ENCODE measurements around the gene RBKS.
A peak's percentile ranks its signal among the peaks of the same experiment; 100 is the strongest.

Gene RBKS

DNA sequence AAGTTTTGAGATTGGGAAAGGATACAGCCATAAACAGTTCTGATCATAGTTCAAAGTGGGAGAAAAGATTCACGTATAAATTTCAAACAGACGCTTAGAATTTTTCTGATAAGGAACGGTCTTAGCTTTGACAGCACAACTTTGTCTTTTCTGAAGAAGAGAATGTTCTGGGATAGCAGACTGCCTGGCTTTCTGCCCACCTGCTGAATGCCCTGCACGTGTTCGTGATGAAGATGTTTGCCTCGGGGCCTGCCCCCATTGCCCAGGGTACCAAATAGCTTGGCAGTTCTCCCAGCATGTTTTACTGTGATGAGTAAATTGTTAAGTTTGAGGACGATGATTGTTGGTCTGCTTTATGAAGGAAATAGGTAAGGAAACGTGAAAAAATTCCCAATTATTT lies 114.1 kb downstream of the RBKS start:
- DNase-seq, result no peak
- no peak for TF ChIP-seq CTCF (IDR thresholded peaks at IDR 0.05; ENCODE audit: low read depth, low read length)

DNA sequence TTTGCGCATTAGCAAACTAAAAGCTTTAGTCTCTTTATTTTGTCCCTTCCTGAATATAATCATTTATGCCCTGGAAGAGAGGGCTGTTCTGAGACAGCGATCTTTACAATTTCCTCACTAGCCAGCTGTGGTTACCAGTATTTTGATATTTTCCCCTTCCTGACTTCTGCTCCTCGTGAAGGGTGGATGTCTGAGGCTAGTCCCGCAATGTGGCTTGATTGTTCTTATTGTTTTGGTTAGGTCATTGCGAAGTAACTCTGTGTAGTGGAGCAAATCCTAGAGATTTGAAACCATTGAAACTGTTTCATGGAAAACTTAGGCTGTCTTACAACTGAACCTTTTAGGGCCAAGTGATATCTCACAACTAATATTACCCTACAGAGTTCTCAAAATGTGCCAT lies 116.2 kb downstream of the RBKS start:
- Histone ChIP-seq H3K36me3 (peaks cover 25% of the 10 kb centered on the region), H3K9me3 (ENCODE audit: severe bottlenecking) (no peaks in the 10 kb centered on the region), H3K27ac (no peak overlapping the region), H3K4me3 (ENCODE audit: low read depth, low read length) (no peak overlapping the region), H3K27me3 (ENCODE audit: insufficient read depth, low read depth, severe bottlenecking) (no peaks in the 10 kb centered on the region)
- TF ChIP-seq CTCF (IDR thresholded peaks at IDR 0.05; ENCODE audit: low read depth, low read length), result no peak
- DNase-seq, result no peak

More for the DNA sequence above, 114.1 kb downstream of the RBKS start:
- Histone ChIP-seq H3K9me3 (ENCODE audit: severe bottlenecking) (no peaks in the 10 kb centered on the region), H3K36me3 (peaks cover 38% of the 10 kb centered on the region), H3K27me3 (ENCODE audit: insufficient read depth, low read depth, severe bottlenecking) (no peaks in the 10 kb centered on the region), H3K4me3 (ENCODE audit: low read depth, low read length) (no peak overlapping the region), H3K27ac (no peak overlapping the region)

DNA sequence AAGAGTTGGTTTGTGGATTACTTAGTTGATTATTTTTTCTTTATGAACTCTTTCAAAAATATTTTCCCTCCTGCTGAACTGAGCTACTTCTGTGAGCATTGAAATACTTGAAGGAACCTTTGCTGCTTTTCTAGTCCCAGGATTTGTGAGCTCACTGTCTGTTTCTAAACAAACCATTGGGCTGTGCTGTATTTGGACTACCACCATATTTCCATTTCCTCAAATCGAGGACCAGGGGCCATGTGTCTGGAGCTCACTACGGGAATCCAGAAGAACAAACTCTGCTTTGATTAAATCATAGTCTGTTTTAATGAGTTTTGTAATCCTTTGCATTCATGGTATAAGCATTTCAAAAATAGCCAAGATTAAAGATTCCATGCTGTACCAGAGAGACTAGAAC lies 117.4 kb downstream of the RBKS start:
- Histone ChIP-seq H3K4me3 (ENCODE audit: low read depth, low read length) (peak overlapping the region; percentile 68), H3K36me3 (peaks cover 25% of the 10 kb centered on the region), H3K9me3 (ENCODE audit: severe bottlenecking) (no peaks in the 10 kb centered on the region), H3K27ac (no peak overlapping the region), H3K27me3 (ENCODE audit: insufficient read depth, low read depth, severe bottlenecking) (no peaks in the 10 kb centered on the region)
- no peak for TF ChIP-seq CTCF (IDR thresholded peaks at IDR 0.05; ENCODE audit: low read depth, low read length)
- DNase-seq, result no peak

GRCh38 chr2:27771548-27772335 lies 118.4 kb downstream of the RBKS start, which contains the start of gene MRPL33:
Gene MRPL33, plus strand, starts transcription at chr2:27771719. Its CDS starts 59 bp downstream, at chr2:27771778.
- Histone ChIP-seq H3K27me3 (ENCODE audit: insufficient read depth, low read depth, severe bottlenecking) (no peaks in the 10 kb centered on the region), H3K27ac (peak within 1 kb of the TSS; percentile 89), H3K9me3 (ENCODE audit: severe bottlenecking) (no peaks in the 10 kb centered on the region), H3K36me3 (peaks cover 25% of the 10 kb centered on the region), H3K4me3 (ENCODE audit: low read depth, low read length) (peak within 1 kb of the TSS; percentile 68)
- peak; percentile 98 for DNase-seq
- no peak for TF ChIP-seq CTCF (IDR thresholded peaks at IDR 0.05; ENCODE audit: low read depth, low read length)

DNA sequence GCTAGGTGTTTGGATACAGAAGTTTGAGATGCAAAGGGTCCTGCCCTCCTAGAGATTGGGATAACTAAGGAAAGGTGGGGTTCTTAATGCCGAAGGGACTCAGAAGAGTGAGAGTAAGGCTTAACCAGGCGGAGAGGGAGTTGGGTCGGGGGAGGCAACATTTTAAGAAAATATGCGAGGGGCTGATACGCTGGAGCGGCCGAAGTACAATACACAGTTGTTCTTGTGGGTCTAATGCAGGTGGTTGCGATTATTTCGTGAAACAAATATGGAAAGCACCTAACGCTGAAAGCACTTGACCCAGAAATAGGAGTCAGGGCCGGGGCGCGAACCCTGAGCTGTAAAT lies 119.0 kb downstream of the RBKS start:
- no peak for DNase-seq
- Histone ChIP-seq H3K36me3 (peaks cover 23% of the 10 kb centered on the region), H3K27ac (peak overlapping the region; percentile 89), H3K4me3 (ENCODE audit: low read depth, low read length) (peak overlapping the region; percentile 68), H3K27me3 (ENCODE audit: insufficient read depth, low read depth, severe bottlenecking) (no peaks in the 10 kb centered on the region), H3K9me3 (ENCODE audit: severe bottlenecking) (no peaks in the 10 kb centered on the region)
- no peak for TF ChIP-seq CTCF (IDR thresholded peaks at IDR 0.05; ENCODE audit: low read depth, low read length)

- Histone ChIP-seq H3K27ac (no peak overlapping the region), H3K9me3 (ENCODE audit: severe bottlenecking) (no peaks in the 10 kb centered on the region), H3K36me3 (no peaks in the 10 kb centered on the region), H3K27me3 (ENCODE audit: insufficient read depth, low read depth, severe bottlenecking) (no peaks in the 10 kb centered on the region), H3K4me3 (ENCODE audit: low read depth, low read length) (no peak overlapping the region)
- no peak for TF ChIP-seq CTCF (IDR thresholded peaks at IDR 0.05; ENCODE audit: low read depth, low read length)
- DNase-seq, result no peak
Observed at GRCh38 chr2:27766287-27766661, 123.9 kb downstream of the RBKS start.

Measured in WERI-Rb-1 (cell line).